Stimulated activated naive B cell treated with anti-CD40 and anti-IgM and Interleukin-4, amounts not matched to agents 10 μg/mL and 1 μg/mL and 100 μg/mL, for 72 hours (primary cell): Measurements from ENCODE around the gene CDX1.

Experiments used
- ATAC-seq, 2 donors: fragments of 150-1000 bp; cut with Tn5 transposase; replicated peaks; 2 replicates each; pipeline ENCODE4 v1.10.0; 2021; ENCODE audit warnings: moderate library complexity in 1 of 2
- DNase-seq: peaks from one replicate; pipeline ENCODE4 v3.0.0; 2021
- H3K27ac Mint-ChIP-seq: one replicate; pipeline ENCODE4 v1.8.0; 2022; ENCODE audit warnings: mild to moderate bottlenecking, mixed read lengths
- H3K27me3 Mint-ChIP-seq, 2 donors: one replicate each; pipeline ENCODE4 v1.8.0; 2022; ENCODE audit warnings: mixed read lengths in 2 of 2
- H3K36me3 Mint-ChIP-seq, 2 donors: one replicate each; pipeline ENCODE4 v1.8.0; 2022; ENCODE audit warnings: mixed read lengths in 2 of 2, mild to moderate bottlenecking in 1 of 2
- H3K4me1 Mint-ChIP-seq, 2 donors: one replicate each; pipeline ENCODE4 v1.8.0; 2022; ENCODE audit warnings: mixed read lengths in 2 of 2, mild to moderate bottlenecking in 1 of 2
- H3K4me3 Mint-ChIP-seq, 2 donors: one replicate each; pipeline ENCODE4 v1.8.0; 2022; ENCODE audit warnings: mild to moderate bottlenecking in 2 of 2, mixed read lengths in 2 of 2, moderate library complexity in 1 of 2
- H3K9me3 Mint-ChIP-seq, 2 donors: one replicate each; pipeline ENCODE4 v1.8.0; 2022; ENCODE audit warnings: mixed read lengths in 2 of 2, mild to moderate bottlenecking in 1 of 2

The CDX1 gene

GRCh38 chr5:150137168-150137957 lies 29.2 kb upstream of the CDX1 start:
- no peak overlapping the region for H3K27ac Mint-ChIP-seq
- no peak for ATAC-seq

GRCh38 chr5:150137997-150138396 lies 28.6 kb upstream of the CDX1 start:
- Mint-ChIP-seq H3K27me3 (no peaks in the 10 kb centered on the region), H3K27ac (no peak overlapping the region), H3K4me3 (no peak overlapping the region), H3K9me3 (no peaks in the 10 kb centered on the region), H3K36me3 (no peaks in the 10 kb centered on the region), H3K4me1 (peaks cover 2 to 4% of the 10 kb centered on the region in 2 donors)
- no peak for ATAC-seq
- no peak for DNase-seq

More at GRCh38 chr5:150137168-150137957, 29.2 kb upstream of the CDX1 start:
- Mint-ChIP-seq H3K9me3 (no peaks in the 10 kb centered on the region), H3K36me3 (no peaks in the 10 kb centered on the region), H3K4me3 (no peak overlapping the region), H3K4me1 (peaks cover 0 to 2% of the 10 kb centered on the region in 2 donors), H3K27me3 (no peaks in the 10 kb centered on the region)
- DNase-seq: no peak

GRCh38 chr5:150138551-150139265 lies 27.9 kb upstream of the CDX1 start:
- H3K9me3 Mint-ChIP-seq: no peaks in the 10 kb centered on the region
- no peak overlapping the region for H3K27ac Mint-ChIP-seq
- no peaks in the 10 kb centered on the region for H3K27me3 Mint-ChIP-seq
- ATAC-seq: no peak
- H3K36me3 Mint-ChIP-seq: no peaks in the 10 kb centered on the region
- peaks cover 7 to 11% of the 10 kb centered on the region in 2 donors for H3K4me1 Mint-ChIP-seq
- DNase-seq: no peak
- no peak overlapping the region for H3K4me3 Mint-ChIP-seq

GRCh38 chr5:150139334-150139733 lies 27.2 kb upstream of the CDX1 start:
- Mint-ChIP-seq H3K4me1 (peaks cover 12 to 17% of the 10 kb centered on the region in 2 donors), H3K27ac (no peak overlapping the region), H3K9me3 (no peaks in the 10 kb centered on the region), H3K36me3 (peaks cover 0 to 4% of the 10 kb centered on the region in 2 donors), H3K4me3 (no peak overlapping the region), H3K27me3 (no peaks in the 10 kb centered on the region)
- no peak for ATAC-seq
- no peak for DNase-seq

GRCh38 chr5:150140830-150141229 lies 25.7 kb upstream of the CDX1 start:
- DNase-seq (no peak), ATAC-seq (no peak)
- Mint-ChIP-seq H3K4me3 (no peak overlapping the region), H3K9me3 (no peaks in the 10 kb centered on the region), H3K36me3 (peaks cover 0 to 5% of the 10 kb centered on the region in 2 donors), H3K27ac (no peak overlapping the region), H3K4me1 (peaks cover 17 to 29% of the 10 kb centered on the region in 2 donors), H3K27me3 (peaks cover 0 to 1% of the 10 kb centered on the region in 2 donors)

- Mint-ChIP-seq H3K27me3 (peaks cover 0 to 4% of the 10 kb centered on the region in 2 donors), H3K4me3 (no peak overlapping the region), H3K27ac (no peak overlapping the region), H3K36me3 (peaks cover 0 to 5% of the 10 kb centered on the region in 2 donors), H3K9me3 (no peaks in the 10 kb centered on the region), H3K4me1 (peaks cover 18 to 32% of the 10 kb centered on the region in 2 donors)
- DNase-seq (no peak), ATAC-seq (no peak)
Observed at GRCh38 chr5:150141544-150142184, 24.9 kb upstream of the CDX1 start.

GRCh38 chr5:150142185-150142958 lies 24.2 kb upstream of the CDX1 start:
- ATAC-seq (no peak), DNase-seq (no peak)
- Mint-ChIP-seq H3K36me3 (peaks cover 0 to 5% of the 10 kb centered on the region in 2 donors), H3K27ac (no peak overlapping the region), H3K9me3 (no peaks in the 10 kb centered on the region), H3K4me3 (no peak overlapping the region), H3K27me3 (peaks cover 0 to 4% of the 10 kb centered on the region in 2 donors), H3K4me1 (peaks cover 18 to 32% of the 10 kb centered on the region in 2 donors)

GRCh38 chr5:150142959-150143349 lies 23.6 kb upstream of the CDX1 start:
- Mint-ChIP-seq H3K4me3 (no peak overlapping the region), H3K27ac (no peak overlapping the region), H3K9me3 (no peaks in the 10 kb centered on the region), H3K36me3 (peaks cover 0 to 5% of the 10 kb centered on the region in 2 donors), H3K4me1 (peaks cover 18 to 32% of the 10 kb centered on the region in 2 donors), H3K27me3 (peaks cover 0 to 4% of the 10 kb centered on the region in 2 donors)
- ATAC-seq (no peak), DNase-seq (no peak)

GRCh38 chr5:150143350-150144245 lies 23.0 kb upstream of the CDX1 start:
- peaks cover 0 to 4% of the 10 kb centered on the region in 2 donors for H3K27me3 Mint-ChIP-seq
- peak overlapping the region in 1 of 2 donors; percentile 55 for H3K4me3 Mint-ChIP-seq
- H3K36me3 Mint-ChIP-seq: peaks cover under 1 to 5% of the 10 kb centered on the region in 2 donors
- no peak for DNase-seq
- H3K27ac Mint-ChIP-seq: peak overlapping the region; percentile 21
- no peak for ATAC-seq
- H3K9me3 Mint-ChIP-seq: no peaks in the 10 kb centered on the region
- peaks cover 18 to 32% of the 10 kb centered on the region in 2 donors for H3K4me1 Mint-ChIP-seq

GRCh38 chr5:150144246-150144801 lies 22.3 kb upstream of the CDX1 start:
- H3K4me3 Mint-ChIP-seq: peak overlapping the region in 1 of 2 donors; percentile 55
- H3K4me1 Mint-ChIP-seq: peaks cover 18 to 32% of the 10 kb centered on the region in 2 donors
- no peak for DNase-seq

GRCh38 chr5:150144879-150145278 lies 21.7 kb upstream of the CDX1 start:
- no peak for ATAC-seq
- Mint-ChIP-seq H3K9me3 (no peaks in the 10 kb centered on the region), H3K27ac (no peak overlapping the region), H3K27me3 (peaks cover 0 to 7% of the 10 kb centered on the region in 2 donors), H3K4me1 (peaks cover 18 to 32% of the 10 kb centered on the region in 2 donors), H3K4me3 (no peak overlapping the region), H3K36me3 (peaks cover 4 to 5% of the 10 kb centered on the region in 2 donors)
- no peak for DNase-seq

More at GRCh38 chr5:150144246-150144801, 22.3 kb upstream of the CDX1 start:
- Mint-ChIP-seq H3K9me3 (no peaks in the 10 kb centered on the region), H3K27me3 (peaks cover 0 to 7% of the 10 kb centered on the region in 2 donors), H3K27ac (peak overlapping the region; percentile 21), H3K36me3 (peaks cover 4 to 5% of the 10 kb centered on the region in 2 donors)
- peak; percentile 65 to 69 for ATAC-seq

GRCh38 chr5:150146235-150146634 lies 20.3 kb upstream of the CDX1 start:
- Mint-ChIP-seq H3K27ac (no peak overlapping the region), H3K4me1 (peaks cover 18 to 32% of the 10 kb centered on the region in 2 donors), H3K9me3 (no peaks in the 10 kb centered on the region), H3K36me3 (peaks cover 4 to 5% of the 10 kb centered on the region in 2 donors), H3K4me3 (no peak overlapping the region), H3K27me3 (peaks cover 0 to 7% of the 10 kb centered on the region in 2 donors)
- no peak for DNase-seq
- ATAC-seq: no peak
